IPS DF 19.7 (cell line): ENCODE data around the gene ZDHHC13.
A peak's percentile ranks its signal among the peaks of the same experiment; 100 is the strongest.

Experiments used
- DNase-seq: peaks from one replicate; pipeline ENCODE4 v3.0.0-alpha.2; 2013; ENCODE audit warnings: low read depth, low spot score

Gene ZDHHC13

GRCh38 chr11:19116971-19117759 lies at the start of gene ZDHHC13:
TSS of gene ZDHHC13 (plus strand) at chr11:19117168. CDS start at chr11:19117250, 82 bp downstream.
- DNase-seq: peak; percentile 77

- peak; percentile 61 for DNase-seq
These were observed 45.7 kb upstream of the ZDHHC13 start for GRCh38 chr11:19071255-19071654.

- no peak for DNase-seq
These were observed 44.5 kb upstream of the ZDHHC13 start for GRCh38 chr11:19072464-19072863.

GRCh38 chr11:19073454-19074415 lies 43.2 kb upstream of the ZDHHC13 start:
- peak; percentile 83 for DNase-seq

GRCh38 chr11:19075636-19076035 lies 41.3 kb upstream of the ZDHHC13 start:
- no peak for DNase-seq

- DNase-seq: no peak
These were observed 40.0 kb upstream of the ZDHHC13 start for GRCh38 chr11:19076744-19077589.

GRCh38 chr11:19077965-19078364 lies 39.0 kb upstream of the ZDHHC13 start:
- DNase-seq: no peak

- DNase-seq: no peak
These were observed 37.1 kb upstream of the ZDHHC13 start for GRCh38 chr11:19079643-19080440.

GRCh38 chr11:19080579-19080993 lies 36.4 kb upstream of the ZDHHC13 start:
- no peak for DNase-seq

- DNase-seq: no peak
These were observed 33.8 kb upstream of the ZDHHC13 start for GRCh38 chr11:19083166-19083565.

GRCh38 chr11:19084661-19085315 lies 32.2 kb upstream of the ZDHHC13 start:
- no peak for DNase-seq

- no peak for DNase-seq
These were observed 29.3 kb upstream of the ZDHHC13 start for GRCh38 chr11:19087658-19088057.

- no peak for DNase-seq
These were observed 28.2 kb upstream of the ZDHHC13 start for GRCh38 chr11:19088791-19089190.

GRCh38 chr11:19089421-19089820 lies 27.5 kb upstream of the ZDHHC13 start:
- no peak for DNase-seq

GRCh38 chr11:19091366-19091765 lies 25.6 kb upstream of the ZDHHC13 start:
- no peak for DNase-seq

GRCh38 chr11:19092342-19092741 lies 24.6 kb upstream of the ZDHHC13 start:
- DNase-seq: no peak

GRCh38 chr11:19092850-19093249 lies 24.1 kb upstream of the ZDHHC13 start:
- DNase-seq: no peak

GRCh38 chr11:19093976-19094375 lies 23.0 kb upstream of the ZDHHC13 start:
- DNase-seq: no peak

GRCh38 chr11:19094859-19095258 lies 22.1 kb upstream of the ZDHHC13 start:
- DNase-seq: no peak

GRCh38 chr11:19099093-19099492 lies 17.9 kb upstream of the ZDHHC13 start:
- DNase-seq: no peak
